22Rv1 (cell line): Measurements from ENCODE around the gene OR52A1.

Experiments used
- ZFX ChIP-seq: fragments of 450-650 bp; IDR thresholded peaks from 2 replicates; pipeline ENCODE4 v1.6.1; 2017; ENCODE audit warnings: antibody characterized with exemption, borderline replicate concordance
- TF ChIP-seq, protein P1 (sequence below): fragments of 450-650 bp; IDR thresholded peaks from 2 replicates; pipeline ENCODE4 v1.5.1; 2017; ENCODE audit warnings: mild to moderate bottlenecking

- TF ChIP-seq, protein P1, sequence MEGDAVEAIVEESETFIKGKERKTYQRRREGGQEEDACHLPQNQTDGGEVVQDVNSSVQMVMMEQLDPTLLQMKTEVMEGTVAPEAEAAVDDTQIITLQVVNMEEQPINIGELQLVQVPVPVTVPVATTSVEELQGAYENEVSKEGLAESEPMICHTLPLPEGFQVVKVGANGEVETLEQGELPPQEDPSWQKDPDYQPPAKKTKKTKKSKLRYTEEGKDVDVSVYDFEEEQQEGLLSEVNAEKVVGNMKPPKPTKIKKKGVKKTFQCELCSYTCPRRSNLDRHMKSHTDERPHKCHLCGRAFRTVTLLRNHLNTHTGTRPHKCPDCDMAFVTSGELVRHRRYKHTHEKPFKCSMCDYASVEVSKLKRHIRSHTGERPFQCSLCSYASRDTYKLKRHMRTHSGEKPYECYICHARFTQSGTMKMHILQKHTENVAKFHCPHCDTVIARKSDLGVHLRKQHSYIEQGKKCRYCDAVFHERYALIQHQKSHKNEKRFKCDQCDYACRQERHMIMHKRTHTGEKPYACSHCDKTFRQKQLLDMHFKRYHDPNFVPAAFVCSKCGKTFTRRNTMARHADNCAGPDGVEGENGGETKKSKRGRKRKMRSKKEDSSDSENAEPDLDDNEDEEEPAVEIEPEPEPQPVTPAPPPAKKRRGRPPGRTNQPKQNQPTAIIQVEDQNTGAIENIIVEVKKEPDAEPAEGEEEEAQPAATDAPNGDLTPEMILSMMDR, result no peak
- no peak for TF ChIP-seq ZFX
These were observed 48.8 kb upstream of the OR52A1 start for GRCh38 chr11:5203366-5203765.
